GF-D8 (cell line): ENCODE results near the gene EXOC1L.

ENCODE experiments used
- DNase-seq: peaks from one replicate; lab custom pipeline; 2025; lab: John Stamatoyannopoulos, UW

The EXOC1L gene, protein sequence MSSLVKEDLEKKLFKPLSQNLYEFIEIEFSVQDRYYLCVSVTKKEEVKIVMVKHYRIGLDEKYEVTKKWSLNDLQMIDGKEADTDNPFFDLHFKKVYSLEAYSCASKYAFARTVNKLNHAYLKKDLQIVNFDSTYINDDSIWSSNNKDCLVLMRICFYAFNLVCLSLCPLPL

DNA sequence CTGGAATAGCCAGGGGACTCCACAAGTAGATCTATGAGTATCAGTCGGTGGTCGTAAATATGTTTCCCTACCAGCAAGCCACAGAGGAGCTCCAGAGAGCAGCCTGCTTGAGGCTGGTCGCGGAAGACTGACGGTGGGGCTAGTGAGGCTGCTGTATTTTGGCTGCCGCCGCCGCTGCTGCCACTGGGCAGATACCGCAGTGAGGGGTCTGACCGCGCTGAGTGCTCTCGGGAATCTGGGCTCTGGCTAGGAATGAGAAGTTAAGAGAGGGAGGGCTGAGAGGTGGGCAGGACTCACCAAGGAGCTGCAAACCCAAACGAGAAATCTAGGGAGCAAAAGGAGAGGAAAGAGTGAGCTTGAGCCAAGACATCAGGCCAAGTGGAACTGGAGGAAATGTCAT, at the start of gene EXOC1L:
Gene EXOC1L (plus strand): TSS at position 157 of the 400 bp plus-strand sequence. CDS start 237 bp downstream, at position 394.
- no peak for DNase-seq

- DNase-seq = no peak
These were observed 48.9 kb upstream of the EXOC1L start for GRCh38 chr4:55770662-55771061.

GRCh38 chr4:55781341-55781740, 38.2 kb upstream of the EXOC1L start:
- no peak for DNase-seq

- DNase-seq = no peak
These were observed 37.8 kb upstream of the EXOC1L start for GRCh38 chr4:55781812-55782211.

DNA sequence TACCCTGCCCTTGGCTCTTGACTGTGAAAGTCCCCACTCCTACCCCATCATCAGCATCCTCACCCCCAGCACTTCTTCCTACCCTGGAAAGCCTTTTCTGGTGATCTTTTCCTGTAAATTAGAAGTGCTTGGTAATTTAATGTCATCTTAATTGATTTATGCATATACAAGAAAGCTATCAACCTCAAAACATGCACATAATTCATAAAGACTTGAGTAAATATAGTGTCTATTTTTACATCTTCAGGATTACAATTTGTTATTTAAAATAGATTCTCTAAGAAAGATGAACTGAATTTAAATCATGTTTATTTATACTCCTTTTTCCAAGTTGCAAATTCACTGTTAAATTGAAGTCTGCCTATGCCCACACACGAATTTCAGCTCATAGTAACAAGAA, 36.0 kb upstream of the EXOC1L start:
- DNase-seq = no peak

DNA sequence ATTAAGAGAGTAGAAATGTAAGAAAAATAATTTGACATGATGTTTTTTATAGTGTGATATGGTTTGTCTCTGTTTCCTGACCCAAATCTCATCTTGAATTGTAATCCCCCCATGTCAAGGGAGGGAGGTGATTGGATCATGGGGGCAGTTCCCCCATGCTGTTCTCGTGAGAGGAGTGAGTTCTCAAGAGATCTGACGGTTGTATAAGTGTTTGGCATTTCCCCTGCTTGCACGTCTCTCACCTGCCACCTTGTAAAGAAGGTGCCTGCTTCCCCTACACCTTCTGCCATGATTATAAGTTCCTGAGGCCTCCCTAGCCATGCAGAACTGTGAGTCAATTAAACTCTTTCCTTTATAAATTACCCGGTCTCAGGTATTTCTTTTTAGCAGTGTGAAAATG, 34.8 kb upstream of the EXOC1L start:
- no peak for DNase-seq

DNA sequence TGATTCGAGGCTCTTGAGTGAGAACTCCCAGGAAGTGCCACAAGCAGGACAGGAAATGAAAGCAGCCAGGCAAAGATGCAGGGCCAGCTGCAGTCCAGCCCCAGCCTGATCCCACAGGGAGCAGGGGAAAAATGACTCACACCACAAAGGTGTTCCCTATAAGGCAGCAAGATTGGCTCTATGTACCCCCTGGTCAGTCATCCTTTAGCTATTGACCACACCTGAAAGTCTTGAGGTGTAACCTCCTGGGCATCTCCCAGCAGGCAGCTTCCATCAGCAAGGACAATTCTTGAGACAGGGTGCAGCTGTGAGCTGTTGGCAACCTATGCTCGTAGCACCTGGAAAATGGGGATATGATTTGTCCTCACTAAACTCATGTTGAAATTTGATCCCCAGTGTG, 27.9 kb upstream of the EXOC1L start:
- DNase-seq = no peak

DNA sequence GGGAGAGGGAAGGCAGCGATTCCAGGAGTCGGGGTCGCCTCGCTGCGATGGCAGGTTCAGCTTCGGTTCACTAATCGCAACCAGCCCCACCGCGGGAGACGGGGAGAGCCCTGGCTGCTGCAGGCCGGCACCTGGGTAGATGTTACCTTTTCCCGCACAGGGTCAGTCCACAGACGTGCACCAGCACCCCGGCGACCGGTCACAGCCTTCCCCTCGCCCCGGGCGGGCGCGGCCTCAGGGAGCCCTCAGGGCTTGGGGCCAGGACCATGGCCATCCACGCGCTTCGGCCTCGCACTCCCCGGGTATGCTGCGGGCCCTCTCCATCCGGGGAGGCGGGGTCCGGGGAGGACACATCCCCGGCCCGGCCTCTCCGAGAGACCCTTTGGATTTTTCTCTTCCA, 26.1 kb upstream of the EXOC1L start:
- no peak for DNase-seq

- DNase-seq = no peak
These were observed 25.5 kb upstream of the EXOC1L start for GRCh38 chr4:55794053-55794452.

GRCh38 chr4:55795341-55795740, 24.2 kb upstream of the EXOC1L start:
- no peak for DNase-seq

- no peak for DNase-seq
These were observed 18.1 kb upstream of the EXOC1L start for GRCh38 chr4:55801498-55801897.

DNA sequence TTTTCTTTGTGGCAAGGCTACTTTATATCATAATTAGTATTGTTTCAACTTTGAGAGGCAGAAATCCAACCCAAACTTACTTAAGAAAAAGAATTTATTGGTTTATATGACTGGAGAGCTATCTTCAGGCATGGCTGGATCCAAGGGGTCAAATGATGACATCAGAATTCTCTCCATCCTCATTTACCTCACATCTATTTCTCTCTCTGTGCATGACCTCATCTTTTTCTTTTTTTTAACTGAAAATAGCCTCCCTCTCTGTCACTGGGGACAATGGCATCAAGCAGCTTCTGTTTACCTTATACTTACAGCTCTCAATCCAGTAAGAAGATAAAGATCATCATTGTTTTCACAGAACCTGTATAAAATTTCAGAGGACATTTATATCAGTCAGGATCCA, 12.0 kb upstream of the EXOC1L start:
- DNase-seq = no peak

- no peak for DNase-seq
These were observed 11.4 kb upstream of the EXOC1L start for GRCh38 chr4:55808186-55808585.

GRCh38 chr4:55808632-55809031, 11.0 kb upstream of the EXOC1L start:
- no peak for DNase-seq

DNA sequence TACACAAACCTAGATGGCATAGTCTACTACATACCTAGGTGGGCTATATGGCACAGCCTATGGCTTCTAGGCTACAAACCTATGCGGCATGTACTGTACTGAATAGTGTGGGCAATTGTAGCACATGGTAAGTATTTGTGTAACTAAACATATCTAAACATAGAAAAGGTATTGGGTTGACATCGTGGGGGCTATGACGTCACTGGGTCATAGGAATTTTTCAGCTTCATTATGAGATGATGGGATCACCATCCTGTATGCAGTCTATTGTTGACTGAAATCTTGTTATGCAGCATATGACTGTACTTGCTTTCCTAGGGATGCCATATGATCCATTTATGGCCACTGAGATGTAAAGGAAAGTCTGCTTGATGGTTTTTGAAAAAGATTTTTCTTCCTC, 1.9 kb upstream of the EXOC1L start:
- no peak for DNase-seq

GRCh38 chr4:55820279-55820678, 689 bp downstream of the EXOC1L start:
- DNase-seq = no peak

DNA sequence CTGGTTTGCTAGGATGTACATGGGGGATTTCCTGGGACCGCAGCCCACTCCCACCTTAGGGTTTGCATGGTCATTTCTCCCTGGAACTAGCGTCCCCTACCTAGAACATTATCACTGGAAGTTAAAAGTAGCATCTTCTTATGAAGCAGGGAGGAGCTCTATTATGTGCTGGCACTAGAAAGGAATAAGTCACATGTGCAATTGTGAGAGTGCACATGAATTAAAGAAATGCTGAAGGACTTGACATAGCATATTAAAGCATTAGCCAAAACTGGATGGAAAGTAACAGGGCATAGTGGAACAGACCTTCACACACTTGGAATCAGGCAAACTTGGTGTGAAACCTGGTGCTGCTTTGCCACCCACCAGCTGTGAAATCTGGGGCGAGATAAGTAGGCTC, 2.7 kb downstream of the EXOC1L start:
- no peak for DNase-seq

DNA sequence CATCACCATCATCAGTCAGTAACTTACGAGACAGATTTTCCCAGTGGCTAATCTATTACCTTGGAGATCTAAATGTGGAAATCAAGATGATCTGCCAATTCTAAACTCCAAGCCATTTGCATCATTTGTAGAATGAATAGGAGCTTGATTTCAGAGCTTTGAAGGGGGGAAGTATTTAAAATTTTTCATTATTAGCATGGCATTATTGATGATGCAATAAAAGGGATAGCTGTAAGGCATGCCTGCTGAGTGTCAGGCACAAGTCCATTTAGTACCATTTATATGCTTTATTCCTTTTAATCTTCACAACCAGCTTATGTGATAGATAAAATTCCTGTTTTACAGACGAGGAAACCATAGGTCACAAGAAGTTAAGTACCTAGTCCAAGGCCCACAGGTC, 5.3 kb downstream of the EXOC1L start:
- no peak for DNase-seq

DNA sequence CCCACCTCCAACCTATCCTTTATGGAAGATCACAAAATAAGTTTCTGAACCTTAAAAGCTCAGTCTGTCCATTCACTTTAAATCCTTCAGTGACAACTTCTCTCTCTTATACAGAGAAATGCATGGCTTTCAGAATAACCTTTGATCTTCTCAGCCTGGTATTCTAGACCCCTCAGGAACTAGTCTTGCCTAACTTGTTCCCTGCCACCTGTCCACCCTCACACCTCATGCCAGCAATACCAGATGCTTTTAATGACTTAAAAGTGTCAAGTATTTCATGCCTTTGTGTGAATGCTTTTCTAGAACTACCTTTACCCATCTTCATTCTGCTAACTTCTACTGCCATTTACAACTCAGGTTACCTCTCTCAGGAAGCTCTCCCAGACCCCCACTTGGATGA, 7.4 kb downstream of the EXOC1L start:
- no peak for DNase-seq

GRCh38 chr4:55827582-55827981, 8.0 kb downstream of the EXOC1L start:
- no peak for DNase-seq

- DNase-seq = no peak
These were observed 10.5 kb downstream of the EXOC1L start for GRCh38 chr4:55830048-55830447.

- no peak for DNase-seq
These were observed 11.1 kb downstream of the EXOC1L start for GRCh38 chr4:55830716-55831115.

GRCh38 chr4:55834086-55834795, 14.7 kb downstream of the EXOC1L start:
- DNase-seq = no peak

- no peak for DNase-seq
These were observed 18.3 kb downstream of the EXOC1L start for GRCh38 chr4:55837903-55838302.
